Measurements from ENCODE around the gene MEF2A. TPM values are rescaled to one million over a fixed set of nuclear protein-coding genes. Genes with fewer than 3 reads are reported as not detected.

The MEF2A gene
- total RNA-seq, 1 experiment from 2014 or later, result 29.6 TPM

DNA sequence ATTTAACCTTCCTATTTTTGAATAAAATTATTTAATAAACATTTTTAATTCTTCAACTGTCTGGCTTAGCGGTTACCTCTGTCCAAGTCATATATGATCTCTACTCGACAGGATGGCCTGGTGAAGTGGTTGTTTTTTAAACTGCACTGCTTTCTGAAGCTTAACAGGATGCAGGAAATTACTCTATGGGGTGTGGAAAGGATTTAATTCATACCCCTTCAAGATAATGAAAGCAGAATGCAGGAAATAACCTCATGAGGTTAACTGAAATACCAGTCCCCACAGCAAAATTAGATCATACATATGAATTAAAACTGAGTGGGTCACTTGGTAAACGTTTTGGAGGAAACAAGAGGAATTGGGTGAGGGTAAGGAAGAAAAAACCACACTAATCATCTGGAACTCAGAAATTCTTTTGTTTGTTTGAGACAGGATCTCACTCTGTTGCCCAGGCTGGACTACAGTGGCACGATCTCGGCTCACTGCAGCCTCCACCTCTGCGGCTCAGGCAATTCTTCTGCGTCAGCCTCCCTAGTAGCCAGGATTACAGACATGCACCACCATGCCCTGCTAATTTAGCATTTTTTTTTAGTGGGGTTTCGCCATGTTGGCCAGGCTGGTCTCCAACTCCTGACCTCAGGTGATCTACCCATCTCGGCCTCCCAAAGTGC lies 117.4 kb downstream of the MEF2A start:
- H3K27ac ChIP-seq (ENCODE audit: low read depth, low read length), result no peak overlapping the region
- POLR2A ChIA-PET, result no interaction called here

More for the DNA sequence above, 117.4 kb downstream of the MEF2A start:
- BruUV-seq (replicated peaks), result no TSS peak
- Histone ChIP-seq H3K4me1 (ENCODE audit: control insufficient read depth in 1 of 2, insufficient read depth in 2 of 2, low read length in 2 of 2) (no peaks in the 10 kb centered on the region), H3K9me2 (ENCODE audit: insufficient read depth) (no peaks in the 10 kb centered on the region), H4K20me1 (ENCODE audit: insufficient read depth) (no peaks in the 10 kb centered on the region), H3K79me2 (ENCODE audit: insufficient read depth, low read length) (0 out of 2 replicates have a peak, but pooled peaks cover 7% of the 10 kb centered on the region), H3K9ac (ENCODE audit: low read length) (no peak overlapping the region), H3K9me3 (ENCODE audit: control insufficient read depth in 1 of 2, insufficient read depth in 1 of 2, low read depth in 1 of 2, low read length in 2 of 2) (peaks cover 0 to 5% of the 10 kb centered on the region in 2 experiments; a peak in 1 of 4 replicates), H3K4me2 (ENCODE audit: low read length) (no peak overlapping the region), H3K27me3 (ENCODE audit: insufficient read depth, low read length) (no peaks in the 10 kb centered on the region), H3K36me3 (ENCODE audit: control insufficient read depth in 1 of 2, insufficient read depth in 2 of 2, low read length in 2 of 2) (no peaks in the 10 kb centered on the region; a peak in 1 of 4 replicates), H2AFZ (ENCODE audit: low read depth, low read length, poor library complexity, severe bottlenecking) (no peak overlapping the region), H3K4me3 (replicated peaks in 1 of 2; ENCODE audit: low read depth in 1 of 2, low read length in 2 of 2) (no peak overlapping the region)
- CTCF ChIA-PET, result no interaction called here
- intact Hi-C loops (cut with micrococcal nuclease), result no loop called here
- no peak for ATAC-seq
- no peak for DNase-seq (ENCODE audit: low read depth, low spot score)
- RAD21 ChIA-PET (ENCODE audit: low non-redundant PET in 1 of 2, low total read pairs in 2 of 2, uncharacterized antibody in 2 of 2, unreplicated experiment in 2 of 2), result no interaction called here
- TF ChIP-seq EGR1 (IDR thresholded peaks at IDR 0.05; ENCODE audit: low read depth) (no peak), POLR2A (IDR thresholded peaks at IDR 0.05; ENCODE audit: borderline replicate concordance, extremely low read depth, insufficient read depth, insufficient read length) (no peak), ELF1 (IDR thresholded peaks at IDR 0.05; ENCODE audit: borderline replicate concordance, low read depth) (no peak), CEBPB (IDR thresholded peaks at IDR 0.05; ENCODE audit: low read depth) (no peak), SIN3A (IDR thresholded peaks at IDR 0.05; ENCODE audit: low read depth) (no peak), EZH2phosphoT487 (IDR thresholded peaks at IDR 0.05; ENCODE audit: borderline replicate concordance) (no peak), EZH2 (IDR thresholded peaks at IDR 0.05) (no peak), JUND (IDR thresholded peaks at IDR 0.05) (no peak), TCF7L2 (IDR thresholded peaks at IDR 0.05; ENCODE audit: borderline replicate concordance, extremely low read depth, insufficient read depth, insufficient read length) (no peak), SP1 (IDR thresholded peaks at IDR 0.05; ENCODE audit: low read depth) (no peak)
- TF ChIP-seq, protein P1, sequence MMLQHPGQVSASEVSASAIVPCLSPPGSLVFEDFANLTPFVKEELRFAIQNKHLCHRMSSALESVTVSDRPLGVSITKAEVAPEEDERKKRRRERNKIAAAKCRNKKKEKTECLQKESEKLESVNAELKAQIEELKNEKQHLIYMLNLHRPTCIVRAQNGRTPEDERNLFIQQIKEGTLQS (IDR thresholded peaks at IDR 0.05), result no peak
- TF ChIP-seq, protein P2, sequence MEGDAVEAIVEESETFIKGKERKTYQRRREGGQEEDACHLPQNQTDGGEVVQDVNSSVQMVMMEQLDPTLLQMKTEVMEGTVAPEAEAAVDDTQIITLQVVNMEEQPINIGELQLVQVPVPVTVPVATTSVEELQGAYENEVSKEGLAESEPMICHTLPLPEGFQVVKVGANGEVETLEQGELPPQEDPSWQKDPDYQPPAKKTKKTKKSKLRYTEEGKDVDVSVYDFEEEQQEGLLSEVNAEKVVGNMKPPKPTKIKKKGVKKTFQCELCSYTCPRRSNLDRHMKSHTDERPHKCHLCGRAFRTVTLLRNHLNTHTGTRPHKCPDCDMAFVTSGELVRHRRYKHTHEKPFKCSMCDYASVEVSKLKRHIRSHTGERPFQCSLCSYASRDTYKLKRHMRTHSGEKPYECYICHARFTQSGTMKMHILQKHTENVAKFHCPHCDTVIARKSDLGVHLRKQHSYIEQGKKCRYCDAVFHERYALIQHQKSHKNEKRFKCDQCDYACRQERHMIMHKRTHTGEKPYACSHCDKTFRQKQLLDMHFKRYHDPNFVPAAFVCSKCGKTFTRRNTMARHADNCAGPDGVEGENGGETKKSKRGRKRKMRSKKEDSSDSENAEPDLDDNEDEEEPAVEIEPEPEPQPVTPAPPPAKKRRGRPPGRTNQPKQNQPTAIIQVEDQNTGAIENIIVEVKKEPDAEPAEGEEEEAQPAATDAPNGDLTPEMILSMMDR (IDR thresholded peaks at IDR 0.05 in 2 of 3, conservative IDR thresholded peaks at IDR 0.05 in 1 of 3; ENCODE audit: borderline replicate concordance in 1 of 3, insufficient read depth in 1 of 3, low read depth in 2 of 3, low read length in 2 of 3), result no peak
- TF ChIP-seq, protein P3, sequence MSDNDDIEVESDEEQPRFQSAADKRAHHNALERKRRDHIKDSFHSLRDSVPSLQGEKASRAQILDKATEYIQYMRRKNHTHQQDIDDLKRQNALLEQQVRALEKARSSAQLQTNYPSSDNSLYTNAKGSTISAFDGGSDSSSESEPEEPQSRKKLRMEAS (IDR thresholded peaks at IDR 0.05), result no peak
